ENCODE measurements around the gene TSPAN32.

The TSPAN32 gene

GRCh38 chr11:2272228-2272945, 29.4 kb upstream of the TSPAN32 start:
- Histone ChIP-seq H3K36me3 (ENCODE audit: control insufficient read depth in 2 of 2, insufficient read depth in 1 of 2, low read length in 2 of 2) (no peaks in the 10 kb centered on the region), H3K27ac (ENCODE audit: extremely low read depth, low read depth, low read length) (no peak overlapping the region), H3K4me1 (ENCODE audit: control insufficient read depth, insufficient read depth, low read length) (no peaks in the 10 kb centered on the region), H3K4me3 (ENCODE audit: low read depth, low read length) (no peak overlapping the region), H3K9me3 (ENCODE audit: control insufficient read depth, insufficient read depth, low read depth, low read length) (no peaks in the 10 kb centered on the region)
- TF ChIP-seq ZNF629 (tag by site-specific recombination; IDR thresholded peaks at IDR 0.05): no peak
- 0 out of 2 replicates have a peak, but pooled peaks have one; percentile 22 for TF ChIP-seq ZBTB17 (tag by site-specific recombination; IDR thresholded peaks at IDR 0.05)
- no peak for TF ChIP-seq ZNF692 (tag by site-specific recombination; IDR thresholded peaks at IDR 0.05)
- TF ChIP-seq ZNF133 (tag by site-specific recombination; IDR thresholded peaks at IDR 0.05): no peak
- TF ChIP-seq ZBTB6 (tag by site-specific recombination; IDR thresholded peaks at IDR 0.05): no peak
- no peak for TF ChIP-seq IKZF3 (tag by site-specific recombination; IDR thresholded peaks at IDR 0.05)
- ChIA-PET CTCF (no interaction called here), POLR2A (no interaction called here)

GRCh38 chr11:2272946-2273280, 28.9 kb upstream of the TSPAN32 start:
- H3K4me1 ChIP-seq (ENCODE audit: control insufficient read depth, insufficient read depth, low read length): no peaks in the 10 kb centered on the region
- H3K36me3 ChIP-seq (ENCODE audit: control insufficient read depth in 2 of 2, insufficient read depth in 1 of 2, low read length in 2 of 2): no peaks in the 10 kb centered on the region
- CTCF ChIA-PET: interaction anchor here (0.6 kb wide), 1 partner anchor 1425 kb away, joined by 3 read pairs; no protein-coding TSS in a partner anchor
- no peaks in the 10 kb centered on the region for H3K9me3 ChIP-seq (ENCODE audit: control insufficient read depth, insufficient read depth, low read depth, low read length)
- POLR2A ChIA-PET: no interaction called here
- H3K4me3 ChIP-seq (ENCODE audit: low read depth, low read length): no peak overlapping the region
- TF ChIP-seq YY1 (tag by site-specific recombination; IDR thresholded peaks at IDR 0.05): no peak
- no peak for TF ChIP-seq ZNF645 (tag by site-specific recombination; IDR thresholded peaks at IDR 0.05)
- no peak for TF ChIP-seq ZNF26 (tag by site-specific recombination; IDR thresholded peaks at IDR 0.05)
- TF ChIP-seq ZSCAN4 (tag by site-specific recombination; IDR thresholded peaks at IDR 0.05): no peak
- no peak for TF ChIP-seq TCF7L2 (IDR thresholded peaks at IDR 0.05; ENCODE audit: borderline replicate concordance, low read depth, low read length)
- no peak for TF ChIP-seq ZNF837 (tag by site-specific recombination; IDR thresholded peaks at IDR 0.05)
- no peak for TF ChIP-seq KLF7 (tag by site-specific recombination; IDR thresholded peaks at IDR 0.05; ENCODE audit: borderline replicate concordance)
- TF ChIP-seq ZNF221 (tag by site-specific recombination; IDR thresholded peaks at IDR 0.05; ENCODE audit: borderline replicate concordance): no peak
- TF ChIP-seq ZNF544 (tag by site-specific recombination; IDR thresholded peaks at IDR 0.05): no peak
- TF ChIP-seq ZNF138 (tag by site-specific recombination; IDR thresholded peaks at IDR 0.05; ENCODE audit: borderline replicate concordance): no peak
- TF ChIP-seq ZNF777 (tag by site-specific recombination; IDR thresholded peaks at IDR 0.05; ENCODE audit: borderline replicate concordance): no peak
- TF ChIP-seq WT1 (tag by site-specific recombination; IDR thresholded peaks at IDR 0.05): no peak
- no peak for TF ChIP-seq ZNF266 (tag by site-specific recombination; IDR thresholded peaks at IDR 0.05; ENCODE audit: low read depth)
- no peak for TF ChIP-seq ZNF10 (tag by site-specific recombination; IDR thresholded peaks at IDR 0.05)
- TF ChIP-seq HOXD13 (CRISPR knock-in tag; IDR thresholded peaks at IDR 0.05; ENCODE audit: borderline replicate concordance): no peak
- no peak for TF ChIP-seq SALL2 (tag by site-specific recombination; IDR thresholded peaks at IDR 0.05; ENCODE audit: borderline replicate concordance)
- no peak overlapping the region for H3K27ac ChIP-seq (ENCODE audit: extremely low read depth, low read depth, low read length)
